HG03378 (cell line): ENCODE measurements around the gene PI4K2A.

Source experiments
- ATAC-seq: cut with Tn5 transposase; IDR thresholded peaks from one replicate; pipeline ENCODE4 v1.9.1; 2021; ENCODE audit warnings: mild to moderate bottlenecking, moderate library complexity; ENCODE audit not compliant: unreplicated experiment

The PI4K2A gene

DNA sequence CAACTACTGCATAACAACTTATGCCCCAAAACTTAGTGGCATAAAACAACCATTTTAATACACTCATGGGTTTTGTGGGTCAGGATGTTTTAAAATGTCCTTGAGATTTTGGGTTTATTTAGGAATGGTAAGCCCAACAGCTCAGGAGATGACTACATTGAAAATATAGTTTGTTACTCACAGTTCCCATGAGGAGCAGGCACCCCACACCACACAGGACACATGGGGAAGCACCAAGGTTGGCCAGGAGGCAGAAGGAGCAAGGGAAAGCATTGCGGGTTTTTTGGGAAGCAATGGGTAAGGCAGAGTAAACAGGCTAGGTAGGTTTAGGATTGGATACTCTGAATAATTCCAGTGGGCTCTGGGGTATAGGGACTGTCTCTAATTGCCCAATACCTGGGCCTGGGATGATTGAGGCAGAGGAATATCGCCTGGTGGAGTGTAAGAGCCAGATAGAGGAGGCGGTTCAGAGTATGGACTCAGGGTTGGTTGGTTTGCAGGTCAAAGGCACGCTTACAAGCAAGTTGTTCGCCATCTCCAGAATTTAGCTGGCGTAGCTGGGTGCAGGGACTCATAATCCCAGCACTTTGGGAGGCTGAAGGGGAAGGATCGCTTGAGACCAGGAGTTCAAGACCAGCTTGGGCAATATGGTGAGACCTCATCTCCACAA lies 63.1 kb downstream of the PI4K2A start:
- ATAC-seq, result no peak

DNA sequence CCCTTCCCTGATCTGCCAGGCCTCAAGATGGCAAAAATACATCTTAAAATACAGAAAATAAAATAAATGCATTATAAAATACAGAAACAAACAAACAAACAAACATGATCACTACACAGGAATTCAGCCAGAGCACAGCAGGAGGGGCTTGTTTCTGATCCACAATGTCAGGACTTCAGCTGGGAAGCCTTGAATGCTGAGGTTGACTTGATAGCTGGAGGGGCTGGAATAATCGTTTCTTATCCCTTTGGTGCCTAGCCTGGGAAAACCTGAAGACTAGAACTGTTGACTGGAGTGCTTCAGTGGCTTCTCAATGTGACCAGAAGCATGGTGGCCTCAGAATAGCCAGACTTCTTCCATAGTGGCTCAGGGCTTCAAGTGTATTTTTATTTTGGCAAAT lies 63.9 kb downstream of the PI4K2A start:
- no peak for ATAC-seq

DNA sequence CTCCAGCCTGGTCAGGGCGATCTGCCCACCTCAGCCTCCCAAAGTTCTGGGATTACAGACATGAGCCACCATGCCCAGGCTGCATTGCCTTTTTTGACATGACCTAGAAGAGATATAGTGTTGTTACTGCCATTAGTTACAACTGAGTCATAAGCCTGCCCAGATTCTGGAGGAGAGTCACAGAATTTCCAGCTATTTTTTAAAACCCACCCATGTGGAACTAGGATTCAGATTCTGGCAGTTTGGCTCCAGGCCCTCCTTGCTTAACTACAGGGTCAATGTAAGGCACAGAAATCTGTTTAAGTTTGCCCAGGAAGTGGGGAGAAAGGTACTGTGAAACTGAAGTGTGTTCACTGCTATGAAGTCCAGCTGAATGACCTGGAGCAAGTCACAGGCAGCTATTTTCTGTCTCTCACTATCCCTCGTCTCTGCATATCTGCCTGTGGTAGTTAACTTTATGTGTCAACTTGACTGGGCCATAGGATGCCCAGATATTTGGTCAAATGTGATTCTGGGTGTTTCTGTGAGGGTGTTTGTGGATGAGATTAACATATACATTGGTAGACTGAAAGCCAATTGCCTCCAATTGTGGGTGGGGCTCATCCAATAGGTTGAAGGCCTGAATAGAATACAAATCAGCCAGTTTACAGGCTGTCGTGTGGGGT lies 64.7 kb downstream of the PI4K2A start:
- no peak for ATAC-seq

DNA sequence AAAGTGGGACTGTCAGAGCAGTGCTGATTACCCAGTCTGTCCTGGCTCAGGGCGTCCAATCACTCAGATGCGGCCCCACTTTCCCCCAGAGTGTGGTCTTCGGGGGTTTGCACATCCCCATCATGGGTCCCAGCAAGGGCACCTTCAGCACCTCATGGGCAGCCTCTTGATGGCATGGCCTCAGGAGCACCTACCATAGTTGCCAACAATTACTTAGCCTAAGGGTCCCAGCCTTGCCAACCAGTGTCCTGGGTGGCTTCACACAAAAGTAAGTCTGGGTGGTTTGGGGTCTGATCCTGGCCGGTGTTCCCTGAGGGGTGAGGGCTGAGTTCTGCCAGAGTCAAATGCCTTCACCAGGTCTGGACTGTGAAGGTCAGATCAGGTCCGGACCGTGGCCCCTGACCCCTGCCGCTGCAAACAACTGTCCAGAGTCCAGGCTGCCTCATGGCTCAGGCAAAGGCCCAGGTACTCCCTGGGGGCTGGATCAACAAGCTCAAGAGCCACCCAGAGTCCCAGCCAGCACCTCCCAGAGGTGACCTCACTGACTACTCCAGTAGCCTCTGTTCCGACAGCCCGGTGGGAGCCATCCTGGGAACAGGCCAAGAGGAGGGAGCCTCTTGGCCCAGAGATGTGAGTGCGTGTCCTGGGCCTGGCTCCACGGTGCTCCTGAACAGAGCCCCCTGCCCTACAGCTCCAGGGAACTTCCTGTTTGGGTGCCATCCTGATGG lies 66.8 kb downstream of the PI4K2A start:
- no peak for ATAC-seq

DNA sequence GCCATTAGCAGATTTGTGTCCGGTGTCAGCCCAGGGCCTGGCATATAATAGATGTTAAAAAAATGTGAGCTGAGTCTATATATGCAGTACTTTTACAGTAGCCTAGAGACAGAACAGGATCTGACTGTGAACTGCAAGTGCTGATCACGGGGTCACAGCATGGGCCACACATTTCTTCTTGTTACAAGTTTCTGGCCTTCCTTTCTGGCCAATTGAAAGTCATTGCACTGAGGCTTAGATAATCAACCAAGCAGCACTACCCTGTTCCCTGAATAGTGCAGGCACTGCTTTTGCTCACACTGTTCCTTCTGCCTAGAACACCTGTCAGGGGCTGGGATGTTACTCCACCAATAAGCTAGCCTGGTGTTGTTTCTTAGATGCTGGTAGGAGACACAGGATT lies 67.7 kb downstream of the PI4K2A start:
- ATAC-seq, result no peak

DNA sequence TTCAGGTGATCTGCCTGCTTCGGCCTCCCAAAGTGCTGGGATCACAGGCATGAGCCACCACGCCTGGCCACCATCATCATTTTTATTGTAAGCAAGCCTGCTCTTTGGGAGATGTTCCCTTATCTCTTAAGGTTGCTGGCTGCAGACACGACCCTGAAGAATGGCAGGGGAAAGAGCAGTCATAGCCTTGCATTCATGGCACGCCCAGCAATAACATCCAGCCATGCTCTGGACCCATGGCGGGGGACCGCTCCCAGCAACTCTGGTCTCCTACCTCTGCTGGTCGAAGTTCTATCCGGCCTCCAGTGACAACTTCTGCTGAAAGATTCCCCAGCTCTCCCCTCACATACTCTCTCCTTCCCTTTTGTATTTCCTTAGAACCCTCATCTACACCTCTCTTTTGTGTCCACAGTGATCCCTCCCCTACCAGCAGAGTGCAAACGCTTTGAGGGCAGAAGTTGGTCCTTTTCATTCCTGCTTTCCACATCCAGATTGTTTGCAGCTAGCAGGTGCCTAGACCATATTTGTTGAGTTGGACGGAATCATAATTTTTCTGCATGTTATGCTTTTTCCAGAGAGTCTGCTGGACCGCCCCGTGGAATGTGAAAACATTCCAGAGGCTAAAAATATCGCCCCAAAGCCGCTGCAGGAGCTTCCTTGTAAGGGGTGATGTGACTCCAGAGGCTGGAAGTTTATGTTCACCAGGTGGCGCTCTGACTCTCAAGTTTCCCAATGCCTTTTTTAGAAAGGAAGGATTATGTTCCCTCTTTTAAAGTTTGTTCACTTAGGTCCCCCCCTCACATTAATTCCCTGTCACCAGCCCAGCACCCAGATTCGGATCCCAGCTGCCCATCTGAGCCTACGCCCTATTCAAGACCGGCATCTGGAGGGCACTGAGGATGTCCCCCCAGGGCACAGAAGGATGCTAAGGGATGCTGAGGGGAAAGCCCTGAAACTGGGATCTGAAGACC lies 68.8 kb downstream of the PI4K2A start:
- no peak for ATAC-seq

DNA sequence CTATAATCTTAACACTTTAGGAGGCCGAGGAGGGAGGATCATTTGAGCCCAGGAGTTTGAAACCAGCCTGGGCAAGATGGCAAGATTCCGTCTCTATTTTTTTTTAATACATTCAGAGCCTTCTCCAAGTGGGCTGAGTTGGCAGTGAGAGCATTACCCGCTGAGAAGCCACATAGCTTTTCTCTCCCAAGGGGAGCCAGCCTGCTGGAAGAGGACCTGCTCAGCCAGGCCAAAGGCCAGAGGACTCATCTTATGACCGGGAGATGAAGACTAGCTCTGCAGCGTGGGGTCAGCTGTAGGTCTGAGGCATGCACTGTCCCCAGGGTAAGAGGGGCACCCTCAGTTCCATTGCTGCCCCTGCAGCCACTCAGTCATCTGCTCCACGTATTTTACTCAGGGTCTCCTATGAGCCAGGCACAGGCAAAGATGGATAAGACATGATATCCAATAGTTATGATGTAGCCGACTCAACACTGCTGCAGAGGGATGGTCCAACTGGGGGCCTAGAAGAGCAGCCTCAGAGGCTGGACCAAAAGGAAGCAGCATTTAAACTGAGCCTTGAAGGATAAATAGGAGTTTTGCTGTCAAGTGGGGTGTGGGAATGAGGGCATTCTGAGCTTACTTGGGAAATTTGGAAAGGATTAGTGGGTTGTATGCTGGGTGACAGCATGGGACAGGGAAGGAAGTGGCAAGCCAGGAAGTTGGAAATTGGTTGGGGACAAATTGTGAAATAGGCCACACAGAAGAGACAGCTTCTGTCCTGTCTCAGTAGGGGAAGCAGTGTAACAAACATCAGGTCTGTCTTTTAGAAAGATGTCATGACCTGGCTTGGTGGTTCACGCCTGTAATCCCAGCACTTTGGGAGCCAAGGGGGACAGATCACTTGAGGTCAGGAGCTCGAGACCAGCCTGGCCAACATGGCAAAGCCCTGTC lies 71.4 kb downstream of the PI4K2A start:
- ATAC-seq, result no peak

DNA sequence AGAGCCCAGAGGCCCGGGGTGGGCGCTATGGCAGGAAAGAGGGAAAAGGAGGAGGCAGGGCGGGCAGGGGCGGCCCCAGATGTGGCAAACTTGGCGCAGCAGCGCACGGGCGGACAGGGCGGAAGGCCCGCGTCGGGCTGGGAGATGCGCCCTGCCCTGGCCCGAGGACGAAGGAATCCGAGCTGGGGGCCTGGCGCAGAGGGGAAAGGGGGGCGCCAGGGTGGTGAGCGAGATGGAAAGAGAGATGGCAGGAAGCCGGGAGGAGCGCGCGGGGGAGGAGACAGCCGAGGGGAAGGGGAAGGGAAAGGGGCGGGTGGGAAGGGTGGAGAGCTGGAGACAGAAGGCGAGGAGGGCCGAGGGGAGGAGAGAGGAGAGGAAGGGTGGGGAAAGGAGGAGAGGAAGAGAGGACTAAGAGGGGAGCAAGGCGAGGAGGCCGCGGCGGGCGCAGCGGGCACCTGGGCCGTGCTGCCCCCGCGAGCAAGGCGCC lies 72.9 kb downstream of the PI4K2A start, which contains the start of gene MARVELD1:
TSS of gene MARVELD1 (plus strand) at position 392 of the 487 bp plus-strand sequence. CDS start 147 bp downstream, outside the sequence.
- ATAC-seq, result no peak

DNA sequence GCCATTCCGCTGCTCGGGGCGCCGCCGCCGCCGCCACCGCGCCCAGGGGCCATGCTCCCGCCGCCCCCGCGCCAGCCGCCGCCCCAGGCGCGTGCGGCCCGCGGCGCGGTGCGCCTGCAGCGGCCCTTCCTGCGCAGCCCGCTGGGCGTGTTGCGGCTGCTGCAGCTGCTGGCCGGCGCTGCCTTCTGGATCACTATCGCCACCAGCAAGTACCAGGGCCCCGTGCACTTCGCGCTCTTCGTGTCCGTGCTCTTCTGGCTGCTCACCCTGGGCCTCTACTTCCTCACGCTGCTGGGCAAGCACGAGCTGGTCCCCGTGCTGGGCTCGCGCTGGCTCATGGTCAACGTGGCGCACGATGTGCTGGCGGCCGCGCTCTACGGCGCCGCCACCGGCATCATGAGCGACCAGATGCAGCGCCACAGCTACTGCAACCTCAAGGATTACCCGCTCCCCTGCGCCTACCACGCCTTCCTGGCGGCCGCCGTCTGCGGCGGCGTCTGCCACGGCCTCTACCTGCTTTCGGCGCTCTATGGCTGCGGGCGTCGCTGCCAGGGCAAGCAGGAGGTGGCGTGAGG lies 73.4 kb downstream of the PI4K2A start:
- ATAC-seq, result no peak

DNA sequence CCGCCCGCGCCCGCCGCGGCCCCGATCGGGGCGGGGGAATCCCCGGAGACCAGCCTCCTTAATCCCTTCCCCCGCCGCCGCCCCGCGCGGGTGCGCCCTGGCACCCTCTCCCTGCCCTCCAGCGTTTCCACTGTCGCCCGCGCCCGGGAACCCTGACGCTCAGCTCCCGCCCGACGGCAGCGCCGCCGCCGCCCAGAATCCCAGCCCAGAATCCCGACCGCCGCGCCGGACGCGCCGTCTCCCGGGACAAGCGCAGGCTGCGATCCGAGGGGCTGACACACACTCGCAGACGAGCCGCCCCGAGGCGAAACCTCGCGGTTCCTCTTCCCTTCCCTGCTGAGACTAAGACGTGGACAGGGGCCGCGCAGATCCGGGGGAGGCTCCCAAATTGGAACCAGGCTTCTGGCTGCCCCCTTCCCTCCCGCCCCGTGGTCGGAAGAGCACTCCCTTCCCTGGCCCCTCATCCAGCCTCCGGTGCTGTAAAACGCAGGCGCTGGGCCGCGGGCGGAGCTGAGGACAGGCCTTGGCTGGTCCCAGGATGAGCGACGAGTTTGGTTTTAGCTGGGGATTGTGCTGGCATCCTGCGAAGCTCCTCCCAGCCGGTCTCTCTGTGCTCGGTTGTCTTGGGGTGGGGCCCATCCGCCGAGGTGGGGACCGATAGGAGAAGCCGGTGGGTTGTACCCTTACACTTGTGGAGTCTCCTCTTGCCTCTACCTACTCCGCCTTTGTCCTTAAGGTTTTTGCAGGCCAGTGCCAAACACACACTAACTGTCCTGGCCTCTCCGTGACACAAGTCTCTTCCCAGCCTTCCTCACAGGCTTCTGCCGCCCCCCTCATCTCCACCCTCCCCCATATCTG lies 74.2 kb downstream of the PI4K2A start:
- no peak for ATAC-seq

DNA sequence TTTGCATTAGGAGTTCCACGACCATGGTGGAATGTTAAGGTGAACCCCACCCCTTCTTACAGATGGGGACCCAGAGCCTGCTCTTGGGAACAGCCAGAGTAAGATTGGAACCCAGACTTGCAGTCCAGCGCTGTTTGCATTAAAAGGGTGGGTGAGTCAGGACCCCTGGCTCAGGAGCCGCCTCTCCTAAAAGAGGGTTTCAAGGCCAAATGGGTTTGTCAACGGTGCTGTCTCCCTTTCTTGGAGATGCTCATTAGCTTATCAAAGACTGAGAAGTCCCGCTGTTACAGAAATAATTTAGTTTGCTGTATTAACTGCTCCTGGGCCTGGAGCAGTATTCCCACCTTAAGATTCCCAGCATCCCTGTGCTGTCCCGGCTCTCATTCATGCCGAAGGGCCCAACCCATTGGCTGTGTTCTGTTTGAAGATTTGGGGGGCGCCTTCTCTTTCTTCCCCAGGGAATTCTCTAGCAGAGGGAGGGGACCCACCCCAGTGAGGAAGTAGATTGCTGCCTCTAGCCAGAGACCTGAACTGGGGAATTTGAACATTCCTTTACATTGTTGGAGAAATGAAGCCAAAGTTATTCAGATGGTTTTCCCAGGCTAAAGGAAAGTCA lies 74.9 kb downstream of the PI4K2A start:
- no peak for ATAC-seq

DNA sequence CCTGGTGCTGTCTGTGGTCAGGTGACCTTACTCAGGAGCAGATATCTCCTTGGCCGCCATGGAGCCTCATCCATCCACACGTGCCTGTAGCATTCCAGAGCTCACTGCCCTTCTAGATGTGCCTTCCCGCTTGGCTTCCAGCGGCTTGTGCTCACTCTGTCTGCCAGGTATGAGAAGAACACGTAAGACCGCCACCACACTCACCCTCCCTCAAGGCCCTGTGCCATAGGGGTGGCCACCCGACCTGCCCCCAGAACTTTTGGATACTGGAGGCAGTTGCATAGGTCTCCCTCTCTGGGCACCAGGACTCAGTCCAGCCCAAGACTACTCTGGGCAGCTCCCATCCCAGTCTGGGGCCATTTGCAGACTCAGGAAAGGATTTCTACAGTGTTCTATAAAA lies 77.2 kb downstream of the PI4K2A start:
- no peak for ATAC-seq

DNA sequence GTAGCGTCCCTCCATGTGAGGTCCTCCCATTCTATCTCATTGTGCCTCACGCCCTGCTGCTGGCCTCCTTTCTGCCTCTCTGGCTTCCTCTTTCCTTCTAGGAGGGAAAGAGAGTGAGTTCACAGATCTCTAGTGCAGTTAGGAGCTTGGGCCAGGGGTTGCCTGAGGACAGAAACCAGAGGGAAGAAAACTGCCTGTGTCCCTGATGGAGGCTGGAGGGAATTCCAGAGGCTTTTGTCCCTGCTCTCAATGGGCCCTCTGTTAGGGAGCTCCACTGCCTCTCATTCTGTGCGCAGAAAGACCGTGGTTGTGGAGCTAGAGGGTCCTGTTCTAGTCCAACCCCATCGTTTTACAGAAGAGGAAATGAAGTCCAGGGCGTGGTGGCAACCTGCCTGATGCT lies 77.7 kb downstream of the PI4K2A start:
- no peak for ATAC-seq

DNA sequence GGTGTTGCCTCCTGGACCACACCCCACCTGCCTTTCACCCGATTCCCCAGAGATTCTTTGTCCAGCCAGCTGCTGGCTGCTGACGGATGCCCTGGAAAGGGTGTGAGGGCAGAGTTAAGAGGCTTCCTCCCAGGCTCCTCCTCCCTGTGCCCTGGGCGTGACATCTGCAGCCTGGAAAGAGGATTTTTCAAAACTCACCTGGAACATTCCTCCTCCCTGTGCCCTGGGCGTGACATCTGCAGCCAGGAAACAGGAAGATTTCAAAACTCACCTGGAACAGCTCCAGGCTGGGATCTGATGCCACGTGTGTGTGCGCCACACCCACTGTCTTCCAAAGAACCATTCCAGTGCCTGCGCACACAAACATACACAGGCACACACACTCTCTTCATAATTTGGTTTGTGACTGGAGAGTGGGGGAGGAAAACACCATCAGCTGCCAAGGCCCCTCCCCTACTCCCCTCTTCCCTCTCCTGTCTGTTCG lies 78.2 kb downstream of the PI4K2A start:
- no peak for ATAC-seq

DNA sequence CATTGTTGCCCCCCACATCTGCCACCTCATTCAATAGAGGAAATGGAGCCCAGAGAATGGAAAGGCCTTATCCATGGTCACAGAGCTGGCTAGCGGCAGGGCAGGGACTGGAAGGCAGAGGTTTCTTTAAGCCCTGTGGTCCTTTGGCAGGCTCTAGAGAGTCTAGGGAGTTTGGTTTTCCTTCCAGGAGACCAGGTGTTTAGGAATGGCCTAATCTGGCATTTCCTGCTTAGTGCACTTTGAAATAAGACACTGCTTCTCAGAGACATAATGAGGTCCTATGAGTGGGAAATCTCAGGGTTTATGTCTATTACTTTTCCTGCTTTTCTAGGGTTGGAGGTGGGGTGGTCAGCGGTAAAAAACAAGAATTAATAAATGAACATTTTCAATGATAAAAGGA lies 79.1 kb downstream of the PI4K2A start:
- no peak for ATAC-seq

DNA sequence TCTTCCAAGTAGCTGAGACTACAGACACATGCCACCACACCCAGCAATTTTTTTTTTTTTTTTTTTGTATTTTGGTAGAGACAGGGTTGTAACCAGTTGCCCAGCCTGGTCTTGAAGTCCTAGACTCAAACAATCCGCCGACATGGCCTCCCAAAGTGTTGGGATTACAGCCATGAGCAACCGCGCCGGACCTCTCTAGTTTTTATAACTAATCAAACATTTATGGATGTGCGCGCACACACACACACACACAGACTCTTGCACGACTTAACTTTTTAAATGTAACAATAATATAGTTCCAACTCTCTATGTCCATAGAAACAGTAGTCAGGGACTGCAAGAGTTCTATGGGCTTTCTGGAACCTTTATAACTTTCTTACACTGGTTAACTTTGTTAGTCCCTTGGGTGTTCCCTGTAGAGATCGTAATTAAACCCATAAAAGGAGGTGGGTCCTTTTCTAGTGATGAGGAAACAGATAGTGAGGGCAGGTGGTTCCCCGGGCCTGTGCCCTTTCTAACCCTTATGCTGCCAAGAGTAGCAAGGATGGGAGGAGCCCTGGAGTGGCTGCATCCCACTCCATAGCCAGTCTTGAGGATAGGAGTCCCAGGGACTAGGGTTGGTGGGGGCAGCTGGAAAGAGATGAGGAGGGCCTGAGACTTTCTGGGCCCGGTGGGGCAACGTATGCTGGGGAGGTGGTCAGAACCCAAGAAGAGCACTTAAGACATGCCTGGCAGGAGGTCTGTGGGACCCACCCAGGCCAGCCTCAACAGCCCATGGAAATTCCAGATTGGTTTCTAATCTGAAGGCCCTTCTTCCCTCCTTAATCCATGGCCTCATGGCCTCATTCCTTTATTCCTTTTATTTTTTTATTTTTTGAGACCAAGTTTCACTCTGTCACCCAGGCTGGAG lies 81.7 kb downstream of the PI4K2A start:
- ATAC-seq, result no peak

DNA sequence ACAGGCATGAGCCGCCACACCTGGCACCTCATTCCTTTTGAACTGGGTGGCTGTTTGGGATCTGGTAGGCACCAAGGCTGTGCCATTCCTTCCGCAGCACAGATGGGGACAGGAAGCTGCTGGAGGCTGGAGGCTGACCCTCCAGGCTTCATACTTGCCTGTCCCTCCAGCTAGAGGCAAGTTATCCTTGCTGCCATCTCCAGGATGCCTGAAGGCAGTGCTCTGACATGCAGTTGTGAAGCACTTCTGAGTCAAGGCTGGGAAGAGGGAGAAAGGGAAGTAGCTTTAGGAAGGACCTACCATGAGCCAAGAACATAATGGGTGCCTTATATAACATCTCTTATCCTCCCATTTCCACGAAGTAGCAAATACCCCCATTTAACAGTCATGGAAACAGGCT lies 82.5 kb downstream of the PI4K2A start:
- no peak for ATAC-seq
